Uterus (tissue), 4 donors: ENCODE measurements around the gene BCAS4. TPM values are rescaled to one million over a fixed set of nuclear protein-coding genes. Genes with fewer than 3 reads are reported as not detected.
A peak's percentile ranks its signal among the peaks of the same experiment; 100 is the strongest.
"Not testable (repeated sequence)": the region's sequence is repeated elsewhere in the genome, so short reads cannot be mapped to it uniquely, and the experiment has no call there.

ENCODE experiments used
- DNase-seq, 2 donors: peaks; one replicate each; pipeline ENCODE4 v3.0.0-alpha.2; 2019 to 2020
- H3K27ac ChIP-seq, 2 donors: fragments of 200-600 bp; sonication (generic); 1 replicate in 1 of 2; 2 replicates in 1 of 2; pipeline ENCODE4 v1.5.1; 2016 to 2018
- H3K27me3 ChIP-seq, 2 donors: fragments of 200-600 bp; sonication (generic); one replicate each; pipeline ENCODE4 v1.5.1; 2018 to 2019; ENCODE audit warnings: control low read depth in 1 of 2
- H3K36me3 ChIP-seq, 2 donors: fragments of 200-600 bp; sonication (generic); one replicate each; pipeline ENCODE4 v1.5.1; 2019; ENCODE audit warnings: control low read depth in 1 of 2
- H3K4me1 ChIP-seq, 2 donors: fragments of 200-600 bp; sonication (generic); one replicate each; pipeline ENCODE4 v1.5.1; 2018 to 2019; ENCODE audit warnings: control low read depth in 1 of 2
- H3K4me3 ChIP-seq, 2 donors: fragments of 200-600 bp; sonication (generic); 1 replicate in 1 of 2; 2 replicates in 1 of 2; pipeline ENCODE4 v1.5.1; 2018 to 2019; ENCODE audit warnings: mild to moderate bottlenecking in 1 of 2
- H3K9me3 ChIP-seq, 2 donors: fragments of 200-600 bp; sonication (generic); one replicate each; pipeline ENCODE4 v1.5.1; 2019; ENCODE audit warnings: control low read depth in 1 of 2
- POLR2A ChIP-seq, 2 donors: fragments of 450-650 bp; IDR thresholded peaks; one replicate each; pipeline ENCODE4 v1.6.1; 2016; ENCODE audit warnings: antibody characterized with exemption in 2 of 2, mild to moderate bottlenecking in 1 of 2, moderate library complexity in 1 of 2
- intact Hi-C: fragments of 100-400 bp; cut with DNase I; formaldehyde crosslinking; loops from one replicate; pipeline ENCODE4 v1.15.1; 2023; ENCODE audit warnings: low total_unique reads
- total RNA-seq, 4 donors: library from RNA; depleted of rRNA in 3 of 4; stranded (reverse); fragments of >200 nt in 3 of 4; gene quantifications; one replicate each; pipeline versions ENCODE4 v1.1.0 to v1.2.4, GENCODE V29; 2014 to 2023
- TF ChIP-seq, protein P1 (sequence below), 4 experiments: fragments of 200-600 bp in 2 of 4; fragments of 450-650 bp in 2 of 4; sonication (generic) in 2 of 4; IDR thresholded peaks; one replicate each; pipeline ENCODE4 v1.5.1; 2016 to 2019; ENCODE audit warnings: antibody characterized with exemption in 4 of 4, mild to moderate bottlenecking in 2 of 4, moderate library complexity in 1 of 4
- donor health status: DM: yes; HTN: yes; CAD: no.

The BCAS4 gene
- total RNA-seq, 4 donors from 2014 or later: under 0.01 to 9.1 (median 3.5) TPM; not detected in 1

DNA sequence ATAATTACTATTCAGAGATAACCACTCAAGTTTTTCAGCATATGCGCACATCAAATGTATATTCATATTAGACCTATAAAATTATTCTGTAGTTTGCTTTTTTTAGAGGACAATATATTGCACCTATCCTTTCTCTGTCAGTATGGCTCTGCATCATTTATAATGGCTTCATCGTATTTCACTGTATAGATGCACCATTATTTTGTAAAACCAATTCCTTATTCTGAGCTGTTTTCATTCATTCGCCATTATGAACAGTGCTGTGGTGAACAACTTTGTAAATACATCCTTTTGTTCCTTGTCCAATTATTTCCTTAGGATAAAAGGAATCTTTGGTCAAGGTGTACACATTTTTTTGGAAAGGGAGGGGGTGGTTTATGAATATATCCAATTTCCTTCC is 29.2 kb upstream of the BCAS4 start:
- Histone ChIP-seq H3K4me1 (no peaks in the 10 kb centered on the region), H3K36me3 (no peaks in the 10 kb centered on the region), H3K27me3 (no peaks in the 10 kb centered on the region), H3K9me3 (no peaks in the 10 kb centered on the region), H3K27ac (no peak overlapping the region), H3K4me3 (no peak overlapping the region)
- intact Hi-C loops: no loop called here
- TF ChIP-seq POLR2A (IDR thresholded peaks at IDR 0.05): no peak
- TF ChIP-seq, protein P1, sequence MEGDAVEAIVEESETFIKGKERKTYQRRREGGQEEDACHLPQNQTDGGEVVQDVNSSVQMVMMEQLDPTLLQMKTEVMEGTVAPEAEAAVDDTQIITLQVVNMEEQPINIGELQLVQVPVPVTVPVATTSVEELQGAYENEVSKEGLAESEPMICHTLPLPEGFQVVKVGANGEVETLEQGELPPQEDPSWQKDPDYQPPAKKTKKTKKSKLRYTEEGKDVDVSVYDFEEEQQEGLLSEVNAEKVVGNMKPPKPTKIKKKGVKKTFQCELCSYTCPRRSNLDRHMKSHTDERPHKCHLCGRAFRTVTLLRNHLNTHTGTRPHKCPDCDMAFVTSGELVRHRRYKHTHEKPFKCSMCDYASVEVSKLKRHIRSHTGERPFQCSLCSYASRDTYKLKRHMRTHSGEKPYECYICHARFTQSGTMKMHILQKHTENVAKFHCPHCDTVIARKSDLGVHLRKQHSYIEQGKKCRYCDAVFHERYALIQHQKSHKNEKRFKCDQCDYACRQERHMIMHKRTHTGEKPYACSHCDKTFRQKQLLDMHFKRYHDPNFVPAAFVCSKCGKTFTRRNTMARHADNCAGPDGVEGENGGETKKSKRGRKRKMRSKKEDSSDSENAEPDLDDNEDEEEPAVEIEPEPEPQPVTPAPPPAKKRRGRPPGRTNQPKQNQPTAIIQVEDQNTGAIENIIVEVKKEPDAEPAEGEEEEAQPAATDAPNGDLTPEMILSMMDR (IDR thresholded peaks at IDR 0.05): no peak
- DNase-seq: no peak

DNA sequence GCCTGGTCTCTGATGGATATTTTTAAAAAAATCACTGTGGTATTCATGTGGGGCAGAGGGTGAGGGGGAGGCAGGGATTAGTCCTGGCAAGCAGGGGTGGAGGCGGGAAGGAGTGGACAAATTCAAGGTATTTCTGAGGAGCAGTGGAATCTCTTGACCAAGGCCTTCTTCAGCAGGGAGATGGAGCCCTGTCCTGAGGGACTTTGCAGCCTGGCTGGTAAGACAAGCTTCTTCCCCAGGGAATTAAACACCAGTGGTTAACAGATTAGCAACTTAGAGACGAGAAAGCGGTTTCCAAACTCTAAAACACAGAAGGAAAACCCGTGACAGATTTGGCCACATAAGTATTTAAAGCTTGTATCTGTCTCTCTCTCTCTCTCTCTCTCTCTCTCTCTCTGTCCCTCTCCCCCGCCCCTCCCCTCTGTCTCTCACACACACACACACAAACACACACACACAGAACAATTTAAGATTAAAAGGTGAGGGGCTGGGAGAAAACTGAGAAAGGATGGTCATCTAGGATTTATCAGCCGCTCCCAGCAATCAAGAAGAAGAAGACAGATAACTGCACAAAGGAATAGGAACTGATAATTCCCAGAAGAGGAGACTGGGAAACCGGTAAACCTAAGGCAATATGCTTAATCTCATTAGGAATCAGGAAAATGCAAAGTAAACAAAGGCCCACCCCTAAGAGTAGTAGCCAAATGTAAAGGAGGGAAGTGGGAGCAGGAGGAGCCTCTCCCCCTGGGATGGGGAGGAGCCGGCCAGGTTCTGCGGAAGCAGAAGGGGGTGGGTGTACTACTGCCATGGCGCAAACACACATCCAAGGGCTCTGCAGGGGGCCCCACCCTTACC is 27.7 kb upstream of the BCAS4 start:
- H3K27ac ChIP-seq, H3K4me1 ChIP-seq, H3K27me3 ChIP-seq, H3K4me3 ChIP-seq, H3K36me3 ChIP-seq, intact Hi-C loops, H3K9me3 ChIP-seq: not testable (repeated sequence)
- peak in 1 of 2 donors; percentile 10 for DNase-seq

DNA sequence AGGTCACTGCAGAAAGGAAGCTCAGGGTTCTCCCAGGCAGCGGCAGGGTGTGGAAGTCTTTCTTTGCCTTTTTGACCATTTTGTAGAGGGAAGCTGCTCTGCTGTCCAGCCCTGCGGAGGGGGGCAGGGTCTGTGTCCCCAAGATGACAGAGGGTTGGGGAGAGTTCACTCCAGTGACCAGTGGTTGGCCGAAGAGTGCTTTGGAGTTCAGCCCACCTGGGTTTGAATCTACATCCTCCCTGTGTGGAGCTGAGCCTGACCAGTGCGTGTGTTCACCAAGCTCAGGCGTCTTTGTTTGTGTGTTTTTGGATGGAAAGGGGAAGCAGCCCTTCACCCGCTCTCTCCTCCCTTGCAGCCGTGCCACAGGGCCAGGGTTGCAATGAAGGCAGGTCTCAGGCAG is 25.9 kb upstream of the BCAS4 start:
- H3K4me1 ChIP-seq, H3K27ac ChIP-seq, H3K27me3 ChIP-seq, H3K9me3 ChIP-seq, DNase-seq, intact Hi-C loops, H3K4me3 ChIP-seq, H3K36me3 ChIP-seq: not testable (repeated sequence)

DNA sequence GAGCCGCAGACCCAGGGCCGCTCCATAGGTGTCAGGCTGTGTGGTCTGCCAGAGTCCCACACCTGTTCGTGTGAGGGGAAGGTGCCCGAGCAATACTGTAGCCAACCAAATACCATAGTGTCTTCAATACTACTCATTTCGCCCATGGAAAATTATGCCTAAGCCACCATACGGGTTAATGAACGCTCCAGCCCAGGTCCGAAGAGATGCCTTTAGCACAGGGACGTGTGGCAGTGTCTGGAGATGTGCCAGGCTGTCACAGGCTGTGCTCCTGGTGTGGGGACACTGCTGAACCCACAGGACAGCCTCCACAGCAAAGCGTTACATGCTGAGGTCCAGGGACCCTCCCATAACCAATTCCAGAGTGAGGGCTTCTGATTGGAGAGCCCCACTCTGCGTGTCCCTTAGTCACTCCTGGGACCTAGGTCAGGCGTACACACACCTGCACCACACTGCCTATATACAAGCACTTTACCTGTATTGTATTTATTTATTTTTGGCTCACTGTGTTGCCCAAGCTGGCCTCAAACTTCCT is 25.2 kb upstream of the BCAS4 start:
- H3K36me3 ChIP-seq, H3K27me3 ChIP-seq, H3K4me3 ChIP-seq, H3K9me3 ChIP-seq, H3K4me1 ChIP-seq, intact Hi-C loops, DNase-seq, H3K27ac ChIP-seq: not testable (repeated sequence)

DNA sequence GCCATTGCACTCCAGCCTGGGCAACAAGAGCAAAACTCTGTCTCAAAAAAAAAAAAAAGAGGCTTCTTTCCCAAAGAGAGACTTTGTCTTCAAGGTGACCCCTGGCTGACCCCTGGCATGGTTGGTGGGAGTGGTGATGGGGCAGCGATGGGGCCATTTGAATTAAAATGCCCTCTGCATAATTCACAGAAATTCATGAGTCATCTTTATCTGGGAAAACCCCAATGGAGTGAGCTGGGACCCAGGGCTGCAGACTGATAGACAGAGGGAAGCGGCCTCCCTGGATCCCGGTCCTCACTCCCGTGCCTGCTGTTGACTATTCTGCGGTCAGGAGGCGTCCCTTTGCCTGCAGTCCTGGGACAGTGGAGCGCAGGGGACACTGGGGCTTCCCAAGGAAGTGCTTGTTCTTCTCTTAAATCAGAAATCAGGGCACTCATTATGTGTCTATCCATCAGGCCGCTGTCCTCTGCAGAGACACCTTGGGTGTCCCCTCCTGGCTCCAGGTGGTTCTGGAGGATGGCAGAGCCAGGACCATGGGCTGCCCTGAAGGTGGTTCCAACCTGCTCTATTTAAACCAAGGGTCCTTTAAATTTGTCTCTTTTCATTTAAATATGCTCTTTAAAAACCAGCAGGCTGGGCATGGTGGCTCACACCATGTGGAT is 23.3 kb upstream of the BCAS4 start:
- intact Hi-C loops, H3K27ac ChIP-seq: not testable (repeated sequence)

DNA sequence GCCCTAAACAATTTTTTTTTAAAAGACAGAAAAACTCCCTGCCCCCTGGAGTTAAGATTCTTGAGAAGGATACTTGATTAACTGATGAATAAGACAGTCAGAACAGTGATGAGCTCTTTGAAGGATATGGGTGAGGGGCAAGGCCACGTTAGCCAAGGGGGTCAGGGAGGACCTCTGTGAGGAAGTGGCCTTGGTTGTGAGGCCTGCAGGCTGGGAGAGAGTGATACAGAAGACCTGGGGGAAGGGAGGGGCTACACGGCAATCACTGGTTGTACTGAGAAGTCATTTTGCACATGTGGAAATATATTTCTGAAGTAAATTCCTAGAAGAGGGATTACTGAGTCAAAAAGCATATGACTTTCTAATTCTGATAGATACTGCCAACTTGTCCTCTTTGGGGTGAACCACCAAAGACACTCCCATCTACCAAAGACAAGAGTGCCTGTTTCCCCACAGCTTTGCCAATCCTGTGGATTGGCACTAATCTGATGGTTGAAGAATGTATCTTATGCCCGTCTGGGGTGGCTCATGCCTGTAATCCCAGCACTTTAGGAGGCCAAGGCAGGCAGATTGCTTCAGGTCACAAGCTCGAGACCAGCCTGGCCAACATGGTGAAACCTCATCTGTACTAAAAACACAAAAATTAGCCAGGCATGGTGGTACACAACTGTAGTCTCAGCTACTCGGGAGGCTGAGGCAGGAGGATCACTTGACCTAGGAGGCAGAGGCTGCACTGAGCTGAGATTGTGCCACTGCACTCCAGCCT is 22.3 kb upstream of the BCAS4 start:
- Histone ChIP-seq H3K4me3 (no peak overlapping the region), H3K36me3 (no peaks in the 10 kb centered on the region), H3K9me3 (no peaks in the 10 kb centered on the region), H3K27ac (no peak overlapping the region), H3K27me3 (no peaks in the 10 kb centered on the region), H3K4me1 (no peaks in the 10 kb centered on the region)
- TF ChIP-seq, protein P1 (IDR thresholded peaks at IDR 0.05): no peak
- TF ChIP-seq POLR2A (IDR thresholded peaks at IDR 0.05): no peak
- DNase-seq: peak in 1 of 2 donors; percentile 6
- intact Hi-C loops: no loop called here

More for the DNA sequence above, 23.3 kb upstream of the BCAS4 start:
- not testable (repeated sequence) for DNase-seq, H3K27me3 ChIP-seq, H3K4me1 ChIP-seq, H3K4me3 ChIP-seq, H3K36me3 ChIP-seq, H3K9me3 ChIP-seq

DNA sequence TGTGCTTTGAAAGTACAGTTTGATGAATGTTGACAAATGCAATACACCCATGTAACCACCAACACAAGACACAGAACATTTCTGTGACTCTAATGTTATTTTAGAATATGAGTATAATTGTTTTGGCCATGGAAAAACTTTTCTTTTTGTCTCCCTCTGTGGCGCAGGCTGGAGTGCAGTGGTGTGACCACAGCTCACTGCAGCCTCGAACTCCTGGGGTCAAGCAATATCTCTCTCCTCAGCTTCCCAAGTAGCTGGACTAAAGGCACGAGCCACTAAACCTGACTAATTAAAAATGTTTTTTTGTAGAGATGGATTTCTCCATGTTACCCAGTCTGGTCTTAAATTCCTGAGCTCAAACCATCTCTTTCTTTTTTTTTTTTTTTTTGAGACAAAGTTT is 20.3 kb upstream of the BCAS4 start:
- no peak for DNase-seq
- no peak for TF ChIP-seq POLR2A (IDR thresholded peaks at IDR 0.05)
- TF ChIP-seq, protein P1 (IDR thresholded peaks at IDR 0.05): no peak
- Histone ChIP-seq H3K4me3 (no peak overlapping the region), H3K9me3 (no peaks in the 10 kb centered on the region), H3K36me3 (no peaks in the 10 kb centered on the region), H3K27me3 (no peaks in the 10 kb centered on the region), H3K27ac (no peak overlapping the region), H3K4me1 (no peaks in the 10 kb centered on the region)
- intact Hi-C loops: no loop called here
